GM23338 (cell line): ENCODE results near the gene CNNM1. TPM values are rescaled to one million over a fixed set of nuclear protein-coding genes. Genes with fewer than 3 reads are reported as not detected.

Experiments
- ATAC-seq: fragments of 200-7000 bp; cut with Tn5 transposase; 3 replicates; pipeline ENCODE4 v1.9.1; 2020
- DNase-seq: peaks from one replicate; pipeline ENCODE4 v3.0.0-alpha.2; 2015; ENCODE audit warnings: low spot score
- H2AFZ ChIP-seq: fragments of 200-600 bp; sonication (generic); 2 replicates; pipeline ENCODE4 v1.8.0; 2016; ENCODE audit warnings: antibody characterized with exemption, mild to moderate bottlenecking, moderate library complexity
- H3F3A ChIP-seq: fragments of 200-600 bp; sonication (generic); replicated peaks from 2 replicates; pipeline ENCODE4 v1.8.0; 2017; ENCODE audit warnings: antibody characterized with exemption, mixed run types, low read depth
- H3K27ac ChIP-seq: fragments of 200-600 bp; sonication (generic); 2 replicates; pipeline ENCODE4 v1.6.1; 2016; ENCODE audit warnings: low read depth
- H3K27me3 ChIP-seq: fragments of 200-600 bp; sonication (generic); 2 replicates; pipeline ENCODE4 v1.8.0; 2016; ENCODE audit warnings: mild to moderate bottlenecking, mixed run types, moderate library complexity; ENCODE audit not compliant: insufficient read depth
- H3K36me3 ChIP-seq: fragments of 200-600 bp; sonication (generic); 2 replicates; pipeline ENCODE4 v1.8.0; 2016; ENCODE audit warnings: mild to moderate bottlenecking; ENCODE audit not compliant: insufficient read depth
- H3K4me1 ChIP-seq: fragments of 200-600 bp; sonication (generic); 2 replicates; pipeline ENCODE4 v1.8.0; 2016; ENCODE audit warnings: mild to moderate bottlenecking, moderate library complexity; ENCODE audit not compliant: insufficient read depth
- H3K4me2 ChIP-seq: fragments of 200-600 bp; sonication (generic); 2 replicates; pipeline ENCODE4 v1.7.1; 2017; ENCODE audit warnings: mixed run types
- H3K4me3 ChIP-seq: fragments of 200-600 bp; sonication (generic); 2 replicates; pipeline ENCODE4 v1.6.1; 2016; ENCODE audit warnings: mixed run types
- H3K79me2 ChIP-seq: fragments of 200-600 bp; sonication (generic); replicated peaks from 2 replicates; pipeline ENCODE4 v1.8.0; 2017; ENCODE audit warnings: mild to moderate bottlenecking; ENCODE audit not compliant: insufficient read depth
- H3K9me2 ChIP-seq: fragments of 200-600 bp; sonication (generic); 2 replicates; pipeline ENCODE4 v1.8.0; 2017; ENCODE audit not compliant: insufficient read depth
- H4K20me1 ChIP-seq: fragments of 200-600 bp; sonication (generic); replicated peaks from 2 replicates; pipeline ENCODE4 v1.8.0; 2017; ENCODE audit warnings: mild to moderate bottlenecking; ENCODE audit not compliant: insufficient read depth
- H3K27ac Mint-ChIP-seq: 2 replicates; pipeline ENCODE4 v1.8.0; 2020; ENCODE audit warnings: inconsistent platforms, mild to moderate bottlenecking, moderate library complexity, mixed read lengths
- H3K27me3 Mint-ChIP-seq: 3 replicates; pipeline ENCODE4 v1.8.0; 2022; ENCODE audit warnings: low read depth, mild to moderate bottlenecking, moderate library complexity, mixed read lengths, inconsistent platforms; ENCODE audit not compliant: insufficient read depth, poor library complexity
- H3K36me3 Mint-ChIP-seq: 3 replicates; pipeline ENCODE4 v1.8.0; 2021; ENCODE audit warnings: low read depth, mild to moderate bottlenecking, inconsistent platforms, moderate library complexity, mixed read lengths
- H3K4me1 Mint-ChIP-seq: 3 replicates; pipeline ENCODE4 v1.8.0; 2020; ENCODE audit warnings: mild to moderate bottlenecking, inconsistent platforms, mixed read lengths
- H3K4me3 Mint-ChIP-seq: 3 replicates; pipeline ENCODE4 v1.8.0; 2021; ENCODE audit warnings: moderate library complexity, mild to moderate bottlenecking, inconsistent platforms, mixed read lengths
- H3K9me3 Mint-ChIP-seq: 3 replicates; pipeline ENCODE4 v1.8.0; 2020; ENCODE audit warnings: moderate library complexity, mild to moderate bottlenecking, inconsistent platforms, mixed read lengths
- CREB1 ChIP-seq: fragments of 250-450 bp; sonication (Bioruptor Pico); IDR thresholded peaks from 2 replicates; pipeline ENCODE4 v1.5.0; 2020; ENCODE audit warnings: low read depth, mild to moderate bottlenecking, moderate library complexity
- EZH2 ChIP-seq: fragments of 200-600 bp; sonication (generic); IDR thresholded peaks from one replicate; pipeline ENCODE4 v1.8.0; 2017; ENCODE audit warnings: antibody characterized with exemption, mild to moderate bottlenecking, low read depth; ENCODE audit not compliant: unreplicated experiment
- EZH2phosphoT487 ChIP-seq: fragments of 200-600 bp; sonication (generic); IDR thresholded peaks from one replicate; pipeline ENCODE4 v1.8.1; 2018; ENCODE audit warnings: antibody characterized with exemption; ENCODE audit not compliant: unreplicated experiment
- JUNB ChIP-seq: IDR thresholded peaks from one replicate; pipeline ENCODE4 v1.6.1; 2016; ENCODE audit warnings: antibody characterized with exemption; ENCODE audit not compliant: unreplicated experiment
- NANOG ChIP-seq: IDR thresholded peaks from 2 replicates; pipeline ENCODE4 v1.6.1; 2016; ENCODE audit warnings: antibody characterized with exemption, borderline replicate concordance
- POLR2AphosphoS5 ChIP-seq: IDR thresholded peaks from 2 replicates; pipeline ENCODE4 v1.6.1; 2016; ENCODE audit warnings: antibody characterized with exemption, low read depth
- STAT1 ChIP-seq: IDR thresholded peaks from one replicate; pipeline ENCODE4 v1.6.1; 2016; ENCODE audit warnings: antibody characterized with exemption; ENCODE audit not compliant: unreplicated experiment
- ZNF114 ChIP-seq: fragments of 250-450 bp; sonication (Bioruptor Pico); IDR thresholded peaks from 2 replicates; pipeline ENCODE4 v1.5.0; 2020; ENCODE audit warnings: mild to moderate bottlenecking, moderate library complexity
- ZNF331 ChIP-seq: fragments of 250-450 bp; sonication (Bioruptor Pico); IDR thresholded peaks from 2 replicates; pipeline ENCODE4 v1.5.0; 2020; ENCODE audit warnings: low read depth, mild to moderate bottlenecking, moderate library complexity
- polyA plus RNA-seq: library from polyadenylated mRNA; unstranded; fragments of >200 nt; fragmentation: Nextera tagmentation; extraction: Ambion mirVana; gene quantifications from 2 replicates; pipeline ENCODE4 v1.2.1, GENCODE V29; 2016
- total RNA-seq: library from RNA; depleted of rRNA; stranded (reverse); fragments of >200 nt; shearing (Covaris generic); gene quantifications from 2 replicates; pipeline ENCODE4 v1.2.3, GENCODE V29; 2014
- TF ChIP-seq, protein P1 (sequence below): fragments of 250-450 bp; sonication (Bioruptor Pico); IDR thresholded peaks from 2 replicates; pipeline ENCODE4 v1.5.0; 2020; ENCODE audit warnings: mild to moderate bottlenecking, moderate library complexity
- TF ChIP-seq, protein P2 (sequence below): IDR thresholded peaks from one replicate; pipeline ENCODE4 v1.6.1; 2018; ENCODE audit warnings: antibody characterized with exemption; ENCODE audit not compliant: unreplicated experiment
- TF ChIP-seq, protein P3 (sequence below): IDR thresholded peaks from 2 replicates; pipeline ENCODE4 v1.6.1; 2016; ENCODE audit warnings: antibody characterized with exemption
- TF ChIP-seq, protein P4 (sequence below), 2 experiments: fragments of 200-600 bp in 1 of 2; sonication (generic) in 1 of 2; conservative IDR thresholded peaks; 2 replicates each; pipeline versions ENCODE4 v1.5.1 to v1.6.1; 2016 to 2017; ENCODE audit warnings: antibody characterized with exemption in 2 of 2, low read depth in 2 of 2, mild to moderate bottlenecking in 2 of 2, moderate library complexity in 1 of 2

The CNNM1 gene
- total and polyA plus RNA-seq, 2 experiments from 2014 or later: 0.52 to 0.90 TPM

DNA sequence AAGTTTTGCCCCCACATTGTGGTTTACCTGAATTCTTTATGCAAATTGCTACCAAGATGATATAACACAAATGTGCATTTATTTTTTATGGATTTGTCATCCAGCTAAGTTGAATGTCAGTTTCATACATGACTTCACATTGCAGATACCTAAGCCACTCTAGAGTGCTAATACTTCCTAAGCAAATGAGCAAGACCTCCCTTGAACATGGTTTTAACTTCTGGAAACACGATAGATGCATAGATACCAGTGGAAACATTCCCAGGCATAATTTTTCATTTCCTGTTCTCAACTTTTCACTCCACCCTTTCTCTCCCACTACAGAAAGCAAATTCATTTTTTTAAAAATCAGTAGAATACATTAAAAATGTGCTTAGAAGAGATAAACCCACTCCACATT is 81.0 kb downstream of the CNNM1 start:
- Histone ChIP-seq H3K4me3 (no peak overlapping the region), H3F3A (no peaks in the 10 kb centered on the region), H3K4me2 (no peak overlapping the region), H3K79me2 (peaks cover 2% of the 10 kb centered on the region; the same call in 1 of the 2 replicates), H3K36me3 (peaks cover 10% of the 10 kb centered on the region; the same call in 1 of the 2 replicates), H2AFZ (no peak overlapping the region), H3K4me1 (no peaks in the 10 kb centered on the region), H3K27me3 (no peaks in the 10 kb centered on the region), H3K27ac (no peak overlapping the region), H3K9me2 (no peaks in the 10 kb centered on the region), H4K20me1 (peaks cover 14% of the 10 kb centered on the region)
- Mint-ChIP-seq H3K27ac (no peak overlapping the region), H3K27me3 (peaks cover 5% of the 10 kb centered on the region), H3K9me3 (no peaks in the 10 kb centered on the region), H3K36me3 (peaks cover 20% of the 10 kb centered on the region), H3K4me3 (no peak overlapping the region), H3K4me1 (peaks cover 13% of the 10 kb centered on the region; the same call in 2 of the 3 replicates)
- DNase-seq: no peak
- no peak for TF ChIP-seq NANOG
- TF ChIP-seq EZH2: no peak
- TF ChIP-seq STAT1: no peak
- no peak for TF ChIP-seq CREB1 (CRISPR knock-in tag)
- TF ChIP-seq, protein P1, sequence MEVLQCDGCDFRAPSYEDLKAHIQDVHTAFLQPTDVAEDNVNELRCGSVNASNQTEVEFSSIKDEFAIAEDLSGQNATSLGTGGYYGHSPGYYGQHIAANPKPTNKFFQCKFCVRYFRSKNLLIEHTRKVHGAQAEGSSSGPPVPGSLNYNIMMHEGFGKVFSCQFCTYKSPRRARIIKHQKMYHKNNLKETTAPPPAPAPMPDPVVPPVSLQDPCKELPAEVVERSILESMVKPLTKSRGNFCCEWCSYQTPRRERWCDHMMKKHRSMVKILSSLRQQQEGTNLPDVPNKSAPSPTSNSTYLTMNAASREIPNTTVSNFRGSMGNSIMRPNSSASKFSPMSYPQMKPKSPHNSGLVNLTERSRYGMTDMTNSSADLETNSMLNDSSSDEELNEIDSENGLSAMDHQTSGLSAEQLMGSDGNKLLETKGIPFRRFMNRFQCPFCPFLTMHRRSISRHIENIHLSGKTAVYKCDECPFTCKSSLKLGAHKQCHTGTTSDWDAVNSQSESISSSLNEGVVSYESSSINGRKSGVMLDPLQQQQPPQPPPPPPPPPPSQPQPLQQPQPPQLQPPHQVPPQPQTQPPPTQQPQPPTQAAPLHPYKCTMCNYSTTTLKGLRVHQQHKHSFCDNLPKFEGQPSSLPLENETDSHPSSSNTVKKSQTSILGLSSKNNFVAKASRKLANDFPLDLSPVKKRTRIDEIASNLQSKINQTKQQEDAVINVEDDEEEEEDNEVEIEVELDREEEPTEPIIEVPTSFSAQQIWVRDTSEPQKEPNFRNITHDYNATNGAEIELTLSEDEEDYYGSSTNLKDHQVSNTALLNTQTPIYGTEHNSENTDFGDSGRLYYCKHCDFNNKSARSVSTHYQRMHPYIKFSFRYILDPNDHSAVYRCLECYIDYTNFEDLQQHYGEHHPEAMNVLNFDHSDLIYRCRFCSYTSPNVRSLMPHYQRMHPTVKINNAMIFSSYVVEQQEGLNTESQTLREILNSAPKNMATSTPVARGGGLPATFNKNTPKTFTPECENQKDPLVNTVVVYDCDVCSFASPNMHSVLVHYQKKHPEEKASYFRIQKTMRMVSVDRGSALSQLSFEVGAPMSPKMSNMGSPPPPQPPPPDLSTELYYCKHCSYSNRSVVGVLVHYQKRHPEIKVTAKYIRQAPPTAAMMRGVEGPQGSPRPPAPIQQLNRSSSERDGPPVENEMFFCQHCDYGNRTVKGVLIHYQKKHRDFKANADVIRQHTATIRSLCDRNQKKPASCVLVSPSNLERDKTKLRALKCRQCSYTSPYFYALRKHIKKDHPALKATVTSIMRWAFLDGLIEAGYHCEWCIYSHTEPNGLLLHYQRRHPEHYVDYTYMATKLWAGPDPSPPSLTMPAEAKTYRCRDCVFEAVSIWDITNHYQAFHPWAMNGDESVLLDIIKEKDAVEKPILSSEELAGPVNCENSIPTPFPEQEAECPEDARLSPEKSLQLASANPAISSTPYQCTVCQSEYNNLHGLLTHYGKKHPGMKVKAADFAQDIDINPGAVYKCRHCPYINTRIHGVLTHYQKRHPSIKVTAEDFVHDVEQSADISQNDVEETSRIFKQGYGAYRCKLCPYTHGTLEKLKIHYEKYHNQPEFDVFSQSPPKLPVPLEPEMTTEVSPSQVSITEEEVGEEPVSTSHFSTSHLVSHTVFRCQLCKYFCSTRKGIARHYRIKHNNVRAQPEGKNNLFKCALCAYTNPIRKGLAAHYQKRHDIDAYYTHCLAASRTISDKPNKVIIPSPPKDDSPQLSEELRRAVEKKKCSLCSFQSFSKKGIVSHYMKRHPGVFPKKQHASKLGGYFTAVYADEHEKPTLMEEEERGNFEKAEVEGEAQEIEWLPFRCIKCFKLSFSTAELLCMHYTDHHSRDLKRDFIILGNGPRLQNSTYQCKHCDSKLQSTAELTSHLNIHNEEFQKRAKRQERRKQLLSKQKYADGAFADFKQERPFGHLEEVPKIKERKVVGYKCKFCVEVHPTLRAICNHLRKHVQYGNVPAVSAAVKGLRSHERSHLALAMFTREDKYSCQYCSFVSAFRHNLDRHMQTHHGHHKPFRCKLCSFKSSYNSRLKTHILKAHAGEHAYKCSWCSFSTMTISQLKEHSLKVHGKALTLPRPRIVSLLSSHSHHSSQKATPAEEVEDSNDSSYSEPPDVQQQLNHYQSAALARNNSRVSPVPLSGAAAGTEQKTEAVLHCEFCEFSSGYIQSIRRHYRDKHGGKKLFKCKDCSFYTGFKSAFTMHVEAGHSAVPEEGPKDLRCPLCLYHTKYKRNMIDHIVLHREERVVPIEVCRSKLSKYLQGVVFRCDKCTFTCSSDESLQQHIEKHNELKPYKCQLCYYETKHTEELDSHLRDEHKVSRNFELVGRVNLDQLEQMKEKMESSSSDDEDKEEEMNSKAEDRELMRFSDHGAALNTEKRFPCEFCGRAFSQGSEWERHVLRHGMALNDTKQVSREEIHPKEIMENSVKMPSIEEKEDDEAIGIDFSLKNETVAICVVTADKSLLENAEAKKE (CRISPR knock-in tag): no peak
- TF ChIP-seq, protein P2, sequence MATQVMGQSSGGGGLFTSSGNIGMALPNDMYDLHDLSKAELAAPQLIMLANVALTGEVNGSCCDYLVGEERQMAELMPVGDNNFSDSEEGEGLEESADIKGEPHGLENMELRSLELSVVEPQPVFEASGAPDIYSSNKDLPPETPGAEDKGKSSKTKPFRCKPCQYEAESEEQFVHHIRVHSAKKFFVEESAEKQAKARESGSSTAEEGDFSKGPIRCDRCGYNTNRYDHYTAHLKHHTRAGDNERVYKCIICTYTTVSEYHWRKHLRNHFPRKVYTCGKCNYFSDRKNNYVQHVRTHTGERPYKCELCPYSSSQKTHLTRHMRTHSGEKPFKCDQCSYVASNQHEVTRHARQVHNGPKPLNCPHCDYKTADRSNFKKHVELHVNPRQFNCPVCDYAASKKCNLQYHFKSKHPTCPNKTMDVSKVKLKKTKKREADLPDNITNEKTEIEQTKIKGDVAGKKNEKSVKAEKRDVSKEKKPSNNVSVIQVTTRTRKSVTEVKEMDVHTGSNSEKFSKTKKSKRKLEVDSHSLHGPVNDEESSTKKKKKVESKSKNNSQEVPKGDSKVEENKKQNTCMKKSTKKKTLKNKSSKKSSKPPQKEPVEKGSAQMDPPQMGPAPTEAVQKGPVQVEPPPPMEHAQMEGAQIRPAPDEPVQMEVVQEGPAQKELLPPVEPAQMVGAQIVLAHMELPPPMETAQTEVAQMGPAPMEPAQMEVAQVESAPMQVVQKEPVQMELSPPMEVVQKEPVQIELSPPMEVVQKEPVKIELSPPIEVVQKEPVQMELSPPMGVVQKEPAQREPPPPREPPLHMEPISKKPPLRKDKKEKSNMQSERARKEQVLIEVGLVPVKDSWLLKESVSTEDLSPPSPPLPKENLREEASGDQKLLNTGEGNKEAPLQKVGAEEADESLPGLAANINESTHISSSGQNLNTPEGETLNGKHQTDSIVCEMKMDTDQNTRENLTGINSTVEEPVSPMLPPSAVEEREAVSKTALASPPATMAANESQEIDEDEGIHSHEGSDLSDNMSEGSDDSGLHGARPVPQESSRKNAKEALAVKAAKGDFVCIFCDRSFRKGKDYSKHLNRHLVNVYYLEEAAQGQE: no peak
- TF ChIP-seq, protein P3, sequence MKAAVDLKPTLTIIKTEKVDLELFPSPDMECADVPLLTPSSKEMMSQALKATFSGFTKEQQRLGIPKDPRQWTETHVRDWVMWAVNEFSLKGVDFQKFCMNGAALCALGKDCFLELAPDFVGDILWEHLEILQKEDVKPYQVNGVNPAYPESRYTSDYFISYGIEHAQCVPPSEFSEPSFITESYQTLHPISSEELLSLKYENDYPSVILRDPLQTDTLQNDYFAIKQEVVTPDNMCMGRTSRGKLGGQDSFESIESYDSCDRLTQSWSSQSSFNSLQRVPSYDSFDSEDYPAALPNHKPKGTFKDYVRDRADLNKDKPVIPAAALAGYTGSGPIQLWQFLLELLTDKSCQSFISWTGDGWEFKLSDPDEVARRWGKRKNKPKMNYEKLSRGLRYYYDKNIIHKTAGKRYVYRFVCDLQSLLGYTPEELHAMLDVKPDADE: no peak
- TF ChIP-seq POLR2AphosphoS5: no peak
- TF ChIP-seq, protein P4, sequence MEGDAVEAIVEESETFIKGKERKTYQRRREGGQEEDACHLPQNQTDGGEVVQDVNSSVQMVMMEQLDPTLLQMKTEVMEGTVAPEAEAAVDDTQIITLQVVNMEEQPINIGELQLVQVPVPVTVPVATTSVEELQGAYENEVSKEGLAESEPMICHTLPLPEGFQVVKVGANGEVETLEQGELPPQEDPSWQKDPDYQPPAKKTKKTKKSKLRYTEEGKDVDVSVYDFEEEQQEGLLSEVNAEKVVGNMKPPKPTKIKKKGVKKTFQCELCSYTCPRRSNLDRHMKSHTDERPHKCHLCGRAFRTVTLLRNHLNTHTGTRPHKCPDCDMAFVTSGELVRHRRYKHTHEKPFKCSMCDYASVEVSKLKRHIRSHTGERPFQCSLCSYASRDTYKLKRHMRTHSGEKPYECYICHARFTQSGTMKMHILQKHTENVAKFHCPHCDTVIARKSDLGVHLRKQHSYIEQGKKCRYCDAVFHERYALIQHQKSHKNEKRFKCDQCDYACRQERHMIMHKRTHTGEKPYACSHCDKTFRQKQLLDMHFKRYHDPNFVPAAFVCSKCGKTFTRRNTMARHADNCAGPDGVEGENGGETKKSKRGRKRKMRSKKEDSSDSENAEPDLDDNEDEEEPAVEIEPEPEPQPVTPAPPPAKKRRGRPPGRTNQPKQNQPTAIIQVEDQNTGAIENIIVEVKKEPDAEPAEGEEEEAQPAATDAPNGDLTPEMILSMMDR (conservative IDR thresholded peaks at IDR 0.05; ENCODE audit: low read depth in 2 of 2): no peak
- no peak for TF ChIP-seq ZNF114 (CRISPR knock-in tag)
- no peak for TF ChIP-seq ZNF331 (CRISPR knock-in tag)
- TF ChIP-seq EZH2phosphoT487: no peak
- no peak for TF ChIP-seq JUNB
- no peak for ATAC-seq
